ENCODE measurements around the gene HYLS1.

HYLS1 gene

GRCh38 chr11:125949271-125950177, 62.1 kb downstream of the HYLS1 start:
- DNase-seq (ENCODE audit: low spot score) = no peak

GRCh38 chr11:125950178-125950490, 62.7 kb downstream of the HYLS1 start:
- no peak for DNase-seq (ENCODE audit: low spot score)
